H9 (cell line): Measurements from ENCODE around the gene VPS4A. TPM values are rescaled to one million over a fixed set of nuclear protein-coding genes. Genes with fewer than 3 reads are reported as not detected.

Source experiments
- DNase-seq: peaks from one replicate; pipeline ENCODE4 v3.0.0-alpha.2; 2017
- H2AFZ ChIP-seq: one replicate; pipeline ENCODE4 v1.6.1; 2013; ENCODE audit warnings: mild to moderate bottlenecking, low read length, control low read depth, moderate library complexity
- H2AK5ac ChIP-seq: 2 replicates; pipeline ENCODE4 v1.6.1; 2013; ENCODE audit warnings: low read length, control low read depth, mixed read lengths; ENCODE audit not compliant: insufficient read length
- H2BK120ac ChIP-seq: one replicate; pipeline ENCODE4 v1.6.1; 2013; ENCODE audit warnings: low read depth, mild to moderate bottlenecking, low read length, control low read depth, inconsistent platforms; ENCODE audit not compliant: poor library complexity, severe bottlenecking
- H2BK12ac ChIP-seq: 2 replicates; pipeline ENCODE4 v1.6.1; 2013; ENCODE audit warnings: low read length, control low read depth, mixed read lengths, low read depth; ENCODE audit not compliant: insufficient read length
- H2BK15ac ChIP-seq: 2 replicates; pipeline ENCODE4 v1.6.1; 2013; ENCODE audit warnings: low read depth, low read length, control low read depth
- H2BK20ac ChIP-seq: one replicate; pipeline ENCODE4 v1.6.1; 2013; ENCODE audit warnings: low read depth, mild to moderate bottlenecking, low read length, control low read depth, inconsistent platforms; ENCODE audit not compliant: poor library complexity, severe bottlenecking
- H2BK5ac ChIP-seq: 2 replicates; pipeline ENCODE4 v1.6.1; 2013; ENCODE audit warnings: low read length, control low read depth, mixed read lengths; ENCODE audit not compliant: insufficient read length
- H3K14ac ChIP-seq: 2 replicates; pipeline ENCODE4 v1.6.1; 2013; ENCODE audit warnings: low read length, control low read depth; ENCODE audit not compliant: insufficient read depth
- H3K18ac ChIP-seq: 2 replicates; pipeline ENCODE4 v1.6.1; 2013; ENCODE audit warnings: low read depth, mild to moderate bottlenecking, mixed read lengths, low read length, control low read depth; ENCODE audit not compliant: insufficient read length
- H3K23ac ChIP-seq: 2 replicates; pipeline ENCODE4 v1.6.1; 2013; ENCODE audit warnings: low read length, control low read depth, mixed read lengths, low read depth; ENCODE audit not compliant: insufficient read length
- H3K23me2 ChIP-seq: 2 replicates; pipeline ENCODE4 v1.6.1; 2013; ENCODE audit warnings: low read depth, mild to moderate bottlenecking, mixed read lengths, low read length, control low read depth; ENCODE audit not compliant: insufficient read length, poor library complexity, severe bottlenecking
- H3K27ac ChIP-seq: 2 replicates; pipeline ENCODE4 v1.5.1; 2013; ENCODE audit warnings: low read length, control low read depth, mixed read lengths, low read depth; ENCODE audit not compliant: insufficient read length
- H3K27me3 ChIP-seq: 2 replicates; pipeline ENCODE4 v1.6.1; 2013; ENCODE audit warnings: low read length, control low read depth, inconsistent platforms; ENCODE audit not compliant: insufficient read depth
- H3K4ac ChIP-seq: 2 replicates; pipeline ENCODE4 v1.6.1; 2013; ENCODE audit warnings: low read depth, mild to moderate bottlenecking, control low read depth, inconsistent platforms, low read length, moderate library complexity
- H3K4me1 ChIP-seq: 2 replicates; pipeline ENCODE4 v1.6.1; 2013; ENCODE audit warnings: low read length, control low read depth, inconsistent platforms; ENCODE audit not compliant: insufficient read depth
- H3K4me2 ChIP-seq: 2 replicates; pipeline ENCODE4 v1.6.1; 2013; ENCODE audit warnings: low read length, control low read depth, mixed read lengths; ENCODE audit not compliant: insufficient read length, insufficient read depth
- H3K56ac ChIP-seq: 2 replicates; pipeline ENCODE4 v1.6.1; 2013; ENCODE audit warnings: low read depth, mild to moderate bottlenecking, mixed read lengths, low read length, control low read depth; ENCODE audit not compliant: insufficient read length
- H3K79me1 ChIP-seq: 2 replicates; pipeline ENCODE4 v1.6.1; 2013; ENCODE audit warnings: low read depth, mild to moderate bottlenecking, moderate library complexity, low read length, control low read depth, inconsistent platforms; ENCODE audit not compliant: insufficient read depth, poor library complexity, severe bottlenecking
- H3K79me2 ChIP-seq: 2 replicates; pipeline ENCODE4 v1.6.1; 2013; ENCODE audit warnings: low read length, control low read depth, inconsistent platforms; ENCODE audit not compliant: insufficient read depth
- H3K9ac ChIP-seq: 2 replicates; pipeline ENCODE4 v1.6.1; 2013; ENCODE audit warnings: low read length, control low read depth, mixed read lengths; ENCODE audit not compliant: insufficient read length; ENCODE audit errors: extremely low read depth
- H3K9me3 ChIP-seq: one replicate; pipeline ENCODE4 v1.6.1; 2013; ENCODE audit warnings: low read depth, low read length, inconsistent platforms; ENCODE audit not compliant: control insufficient read depth
- H3T11ph ChIP-seq: one replicate; pipeline ENCODE4 v1.6.1; 2013; ENCODE audit warnings: mild to moderate bottlenecking, low read length, control low read depth, inconsistent platforms
- H4K20me1 ChIP-seq: one replicate; pipeline ENCODE4 v1.6.1; 2013; ENCODE audit not compliant: control insufficient read depth, insufficient read length, insufficient read depth
- H4K5ac ChIP-seq: 2 replicates; pipeline ENCODE4 v1.6.1; 2013; ENCODE audit warnings: low read depth, mild to moderate bottlenecking, mixed read lengths, low read length, control low read depth; ENCODE audit not compliant: insufficient read length
- H4K8ac ChIP-seq: replicated peaks from 2 replicates; pipeline ENCODE4 v1.6.1; 2013; ENCODE audit warnings: low read length, control low read depth, mixed read lengths, low read depth; ENCODE audit not compliant: insufficient read length
- H4K91ac ChIP-seq: 2 replicates; pipeline ENCODE4 v1.6.1; 2013; ENCODE audit warnings: low read depth, mild to moderate bottlenecking, moderate library complexity, mixed read lengths, low read length, control low read depth; ENCODE audit not compliant: insufficient read length
- H3K27ac Mint-ChIP-seq, 3 experiments: 2 replicates in 2 of 3; 3 replicates in 1 of 3; pipeline ENCODE4 v1.8.0; 2020 to 2021; ENCODE audit warnings: mixed read lengths in 3 of 3, mild to moderate bottlenecking in 1 of 3, moderate library complexity in 1 of 3
- H3K27me3 Mint-ChIP-seq: 2 replicates; pipeline ENCODE4 v1.8.0; 2021; ENCODE audit warnings: low read depth, mild to moderate bottlenecking, moderate library complexity, mixed read lengths
- H3K36me3 Mint-ChIP-seq, 3 experiments: 2 replicates in 2 of 3; 3 replicates in 1 of 3; pipeline ENCODE4 v1.8.0; 2020 to 2021; ENCODE audit warnings: low read depth in 3 of 3, mixed read lengths in 3 of 3; ENCODE audit not compliant: insufficient read depth in 1 of 3
- H3K4me1 Mint-ChIP-seq, 2 experiments: 2 replicates each; pipeline ENCODE4 v1.8.0; 2020; ENCODE audit warnings: mixed read lengths in 2 of 2
- H3K4me3 Mint-ChIP-seq, 2 experiments: 2 replicates in 1 of 2; 3 replicates in 1 of 2; pipeline ENCODE4 v1.8.0; 2020 to 2021; ENCODE audit warnings: mild to moderate bottlenecking in 2 of 2, mixed read lengths in 2 of 2, moderate library complexity in 1 of 2
- H3K9me3 Mint-ChIP-seq, 2 experiments: 2 replicates in 1 of 2; 3 replicates in 1 of 2; pipeline ENCODE4 v1.8.0; 2020; ENCODE audit warnings: mild to moderate bottlenecking in 2 of 2, mixed read lengths in 2 of 2, moderate library complexity in 1 of 2
- WGBS: extraction: QIAGEN DNeasy Blood & Tissue Kit; methylation state at CpG from one replicate; pipeline ENCODE4 v1.1.7; 2013; ENCODE audit warnings: missing lambda C conversion rate, low lambda C conversion rate, mixed read lengths; ENCODE audit not compliant: insufficient read length; ENCODE audit errors: extremely low coverage; 5-methylcytosine and 5-hydroxymethylcytosine counted together
- total RNA-seq: library from RNA; stranded (reverse); gene quantifications from 2 replicates; pipeline ENCODE4 v1.2.1, GENCODE V29; 2021
- TF ChIP-seq, protein P1 (sequence below): fragments of 200-600 bp; sonication (generic); conservative IDR thresholded peaks from 3 replicates; pipeline ENCODE4 v1.8.0; 2021; ENCODE audit warnings: antibody characterized with exemption, mild to moderate bottlenecking

The VPS4A gene
- total RNA-seq, 1 experiment from 2014 or later: 27.1 TPM

DNA sequence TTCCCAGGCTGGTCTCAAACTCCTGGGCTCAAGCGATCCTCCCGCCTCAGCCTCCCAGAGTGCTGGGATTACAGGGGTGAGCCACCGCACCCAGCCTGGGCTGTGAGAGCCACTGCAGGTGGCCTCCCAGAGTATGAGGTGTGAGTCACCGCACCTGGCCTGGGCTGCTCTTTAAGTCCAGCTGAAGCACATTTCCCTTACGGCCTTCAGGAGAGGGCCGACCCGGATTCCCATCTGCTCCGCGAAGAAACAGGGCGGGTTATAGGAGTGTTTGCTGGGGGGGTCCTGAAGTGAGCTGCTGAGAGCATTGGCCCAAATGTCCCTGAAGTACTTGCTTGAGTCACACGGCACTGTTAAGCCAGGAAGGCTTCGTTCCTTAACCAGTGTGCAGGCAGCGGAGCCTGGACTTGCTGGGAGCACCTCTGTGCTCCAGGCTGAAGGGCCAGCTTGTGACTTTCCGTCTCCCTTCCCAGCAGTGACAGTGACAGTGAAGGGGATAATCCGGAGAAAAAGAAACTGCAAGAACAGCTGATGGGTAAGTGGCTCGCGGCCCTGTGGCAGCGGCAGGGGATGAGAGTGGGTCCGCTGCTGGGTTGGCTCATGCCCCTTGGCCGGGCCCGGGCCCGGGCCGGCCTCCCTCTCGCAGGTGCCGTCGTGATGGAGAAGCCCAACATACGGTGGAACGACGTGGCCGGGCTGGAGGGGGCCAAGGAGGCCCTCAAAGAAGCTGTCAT is 7.2 kb downstream of the VPS4A start:
- Histone ChIP-seq H3K14ac (no peak overlapping the region), H2BK5ac (no peak overlapping the region), H3K27ac (no peak overlapping the region), H4K8ac (no peak overlapping the region), H4K91ac (no peak overlapping the region), H2BK120ac (no peak overlapping the region), H3K18ac (no peak overlapping the region), H2AFZ (no peak overlapping the region), H3K9ac (no peak overlapping the region), H3K79me1 (peaks cover 7% of the 10 kb centered on the region), H3K79me2 (no peaks in the 10 kb centered on the region), H3K4me2 (no peak overlapping the region), H3K4ac (no peak overlapping the region), H2AK5ac (no peak overlapping the region), H3T11ph (no peak overlapping the region), H4K5ac (no peak overlapping the region), H3K56ac (no peak overlapping the region), H3K23ac (no peak overlapping the region), H4K20me1 (no peaks in the 10 kb centered on the region), H2BK15ac (no peak overlapping the region), H2BK20ac (no peak overlapping the region), H2BK12ac (no peak overlapping the region), H3K9me3 (no peaks in the 10 kb centered on the region), H3K27me3 (no peaks in the 10 kb centered on the region), H3K4me1 (no peaks in the 10 kb centered on the region), H3K23me2 (no peaks in the 10 kb centered on the region)
- H3K27me3 Mint-ChIP-seq: no peaks in the 10 kb centered on the region
- WGBS: no CpG with 5 or more reads among the region's 30 CpGs
- no peaks in the 10 kb centered on the region for H3K9me3 Mint-ChIP-seq
- H3K4me1 Mint-ChIP-seq: no peaks in the 10 kb centered on the region
- no peak for DNase-seq
- H3K36me3 Mint-ChIP-seq: peaks cover 48 to 87% (median 77%) of the 10 kb centered on the region in 3 experiments
- TF ChIP-seq, protein P1, sequence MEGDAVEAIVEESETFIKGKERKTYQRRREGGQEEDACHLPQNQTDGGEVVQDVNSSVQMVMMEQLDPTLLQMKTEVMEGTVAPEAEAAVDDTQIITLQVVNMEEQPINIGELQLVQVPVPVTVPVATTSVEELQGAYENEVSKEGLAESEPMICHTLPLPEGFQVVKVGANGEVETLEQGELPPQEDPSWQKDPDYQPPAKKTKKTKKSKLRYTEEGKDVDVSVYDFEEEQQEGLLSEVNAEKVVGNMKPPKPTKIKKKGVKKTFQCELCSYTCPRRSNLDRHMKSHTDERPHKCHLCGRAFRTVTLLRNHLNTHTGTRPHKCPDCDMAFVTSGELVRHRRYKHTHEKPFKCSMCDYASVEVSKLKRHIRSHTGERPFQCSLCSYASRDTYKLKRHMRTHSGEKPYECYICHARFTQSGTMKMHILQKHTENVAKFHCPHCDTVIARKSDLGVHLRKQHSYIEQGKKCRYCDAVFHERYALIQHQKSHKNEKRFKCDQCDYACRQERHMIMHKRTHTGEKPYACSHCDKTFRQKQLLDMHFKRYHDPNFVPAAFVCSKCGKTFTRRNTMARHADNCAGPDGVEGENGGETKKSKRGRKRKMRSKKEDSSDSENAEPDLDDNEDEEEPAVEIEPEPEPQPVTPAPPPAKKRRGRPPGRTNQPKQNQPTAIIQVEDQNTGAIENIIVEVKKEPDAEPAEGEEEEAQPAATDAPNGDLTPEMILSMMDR: no peak
- peak overlapping the region in 2 of 3 experiments; percentile 44 to 79; a peak in 2 of 7 replicates for H3K27ac Mint-ChIP-seq
- H3K4me3 Mint-ChIP-seq: no peak overlapping the region
